HG03175 (cell line): Measurements from ENCODE around the gene TNFRSF11A.
A peak's percentile ranks its signal among the peaks of the same experiment; 100 is the strongest.

Experiments used
- ATAC-seq: cut with Tn5 transposase; IDR thresholded peaks from one replicate; pipeline ENCODE4 v1.9.1; 2021; ENCODE audit warnings: mild to moderate bottlenecking, moderate library complexity; ENCODE audit not compliant: unreplicated experiment

Gene TNFRSF11A

GRCh38 chr18:62324917-62325805 lies at the start of gene TNFRSF11A:
TNFRSF11A (plus strand) TSS chr18:62325310; CDS start chr18:62325353, 43 bp downstream.
- ATAC-seq, result peak; percentile 69

GRCh38 chr18:62277045-62277444 lies 48.1 kb upstream of the TNFRSF11A start:
- no peak for ATAC-seq

GRCh38 chr18:62279561-62279960 lies 45.5 kb upstream of the TNFRSF11A start:
- no peak for ATAC-seq

- no peak for ATAC-seq
Measured at GRCh38 chr18:62280058-62280457, 45.1 kb upstream of the TNFRSF11A start.

GRCh38 chr18:62280786-62281185 lies 44.3 kb upstream of the TNFRSF11A start:
- ATAC-seq, result no peak

GRCh38 chr18:62281684-62282083 lies 43.4 kb upstream of the TNFRSF11A start:
- ATAC-seq, result no peak

GRCh38 chr18:62282188-62282629 lies 42.9 kb upstream of the TNFRSF11A start:
- ATAC-seq, result no peak

GRCh38 chr18:62284637-62285036 lies 40.5 kb upstream of the TNFRSF11A start:
- ATAC-seq, result no peak

GRCh38 chr18:62285281-62285680 lies 39.8 kb upstream of the TNFRSF11A start:
- no peak for ATAC-seq

- ATAC-seq, result peak; percentile 53
Measured at GRCh38 chr18:62287781-62288664, 37.1 kb upstream of the TNFRSF11A start.

- ATAC-seq, result peak; percentile 53
Measured at GRCh38 chr18:62288665-62289008, 36.5 kb upstream of the TNFRSF11A start.

GRCh38 chr18:62289047-62289446 lies 36.1 kb upstream of the TNFRSF11A start:
- ATAC-seq, result peak; percentile 50

- ATAC-seq, result no peak
Measured at GRCh38 chr18:62294073-62294472, 31.0 kb upstream of the TNFRSF11A start.

- ATAC-seq, result no peak
Measured at GRCh38 chr18:62300359-62300963, 24.6 kb upstream of the TNFRSF11A start.

GRCh38 chr18:62301322-62301721 lies 23.8 kb upstream of the TNFRSF11A start:
- ATAC-seq, result no peak

GRCh38 chr18:62312851-62313250 lies 12.3 kb upstream of the TNFRSF11A start:
- no peak for ATAC-seq

- ATAC-seq, result no peak
Measured at GRCh38 chr18:62318228-62319180, 6.6 kb upstream of the TNFRSF11A start.

GRCh38 chr18:62321201-62321600 lies 3.9 kb upstream of the TNFRSF11A start:
- no peak for ATAC-seq

GRCh38 chr18:62323483-62324180 lies 1.5 kb upstream of the TNFRSF11A start:
- no peak for ATAC-seq
